Activated T-helper 1 cell treated with anti-CD3 and anti-CD28 coated beads, Interleukin-2, amount 50 U/mL, for 16 hours (primary cell): Measurements from ENCODE around the gene MFN2.

Experiments used
- DNase-seq, 2 donors: peaks; one replicate each; pipeline ENCODE4 v3.0.0-alpha.2; 2020; ENCODE audit warnings: low read depth in 1 of 2, low spot score in 1 of 2

The MFN2 gene

DNA sequence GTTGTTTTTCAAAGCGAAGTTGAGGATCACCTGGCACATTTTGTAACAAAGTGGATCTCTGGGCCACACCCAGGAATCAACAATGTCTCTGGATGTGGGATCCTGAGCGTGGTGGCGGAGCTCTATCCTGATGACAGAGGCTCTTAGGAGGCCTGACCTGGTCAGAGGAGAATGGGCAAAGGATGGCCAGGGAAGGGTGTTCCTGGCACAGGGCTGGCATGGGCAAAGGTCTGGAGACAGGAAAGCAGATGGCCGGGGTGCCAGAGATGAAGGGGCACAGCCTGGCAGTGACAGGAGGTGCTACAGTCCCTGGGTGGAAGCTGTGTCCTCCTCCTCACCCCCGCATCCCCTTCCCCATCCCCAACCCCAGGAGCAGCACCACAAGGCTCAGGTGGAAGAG, 20.0 kb upstream of the MFN2 start:
- no peak for DNase-seq

GRCh38 chr1:11960715-11961114, 19.5 kb upstream of the MFN2 start:
- no peak for DNase-seq

DNA sequence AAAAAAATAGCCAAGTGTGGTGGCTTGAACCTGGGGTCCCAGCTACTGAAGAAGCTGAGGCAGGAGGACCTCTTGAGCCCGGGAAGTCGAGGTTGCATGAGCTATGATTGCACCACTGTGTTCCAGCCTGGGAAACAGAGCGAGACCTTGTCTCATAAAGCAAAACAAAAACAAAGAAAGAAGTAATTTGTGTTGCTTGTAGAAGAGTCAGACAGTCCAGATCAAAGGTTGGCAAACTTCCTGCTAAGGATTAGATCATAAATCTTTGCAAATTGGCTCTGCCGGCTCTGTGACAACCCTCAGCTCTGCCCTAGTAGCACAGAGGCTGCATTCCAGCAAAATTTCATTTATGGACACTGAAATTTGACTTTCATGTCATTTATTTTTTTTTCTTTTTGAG, 19.0 kb upstream of the MFN2 start:
- no peak for DNase-seq

- DNase-seq = no peak
Measured at GRCh38 chr1:11963622-11964021, 16.6 kb upstream of the MFN2 start.

DNA sequence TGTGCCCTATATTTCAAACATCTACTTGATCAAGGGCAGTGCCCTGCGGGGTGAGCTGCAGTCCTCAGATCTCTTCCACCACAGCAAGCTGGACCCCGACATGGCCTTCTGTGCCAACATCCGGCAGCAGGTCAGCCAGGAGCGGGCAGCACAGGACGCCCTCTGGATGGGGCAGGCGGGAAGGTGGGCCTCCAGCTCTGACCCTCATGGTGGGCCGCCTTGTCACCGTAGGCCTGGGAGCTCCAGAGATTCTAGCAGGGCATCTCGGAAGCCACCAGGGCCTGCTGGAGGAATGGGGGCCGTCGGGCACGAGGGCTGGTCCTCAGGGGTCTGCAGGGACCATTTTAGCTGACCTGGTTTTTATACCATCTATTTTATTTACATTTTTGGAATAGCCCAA, 15.6 kb upstream of the MFN2 start:
- DNase-seq = no peak

- DNase-seq = no peak
Measured at GRCh38 chr1:11967028-11967547, 13.2 kb upstream of the MFN2 start.

DNA sequence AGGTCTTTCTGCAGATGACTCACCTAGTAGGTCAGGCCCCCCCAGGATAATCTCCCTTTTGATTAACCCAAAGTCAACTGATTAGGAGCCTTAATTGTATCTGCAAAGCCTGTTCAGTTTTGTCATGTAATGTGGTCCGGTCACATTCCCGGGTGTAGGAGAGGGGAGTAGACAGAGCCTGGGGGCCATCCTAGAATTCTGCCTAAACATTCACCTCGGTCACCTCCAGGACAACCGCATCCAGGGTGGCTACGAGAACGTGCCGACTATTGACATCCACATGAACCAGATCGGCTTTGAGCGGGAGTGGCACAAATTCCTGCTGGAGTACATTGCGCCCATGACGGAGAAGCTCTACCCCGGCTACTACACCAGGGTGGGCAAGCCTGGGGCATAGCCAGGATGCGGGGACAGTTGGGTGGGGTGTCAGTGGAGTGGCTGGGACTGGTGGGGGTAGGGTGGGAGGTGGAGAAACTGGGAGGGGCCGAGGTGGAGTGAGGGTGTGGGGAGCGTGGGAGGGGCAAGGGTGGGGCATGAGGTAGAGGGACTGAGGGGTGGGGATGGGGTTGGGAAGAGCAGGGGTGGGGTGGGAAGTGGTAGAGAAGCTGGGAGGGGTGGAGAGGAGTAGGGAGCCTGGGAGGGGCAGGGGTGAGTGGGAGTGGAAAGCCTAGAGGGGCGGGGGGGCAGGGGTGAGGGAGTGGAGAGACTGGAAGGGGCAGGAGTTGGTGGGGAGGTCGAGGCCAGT, 9.6 kb upstream of the MFN2 start:
- DNase-seq = no peak

DNA sequence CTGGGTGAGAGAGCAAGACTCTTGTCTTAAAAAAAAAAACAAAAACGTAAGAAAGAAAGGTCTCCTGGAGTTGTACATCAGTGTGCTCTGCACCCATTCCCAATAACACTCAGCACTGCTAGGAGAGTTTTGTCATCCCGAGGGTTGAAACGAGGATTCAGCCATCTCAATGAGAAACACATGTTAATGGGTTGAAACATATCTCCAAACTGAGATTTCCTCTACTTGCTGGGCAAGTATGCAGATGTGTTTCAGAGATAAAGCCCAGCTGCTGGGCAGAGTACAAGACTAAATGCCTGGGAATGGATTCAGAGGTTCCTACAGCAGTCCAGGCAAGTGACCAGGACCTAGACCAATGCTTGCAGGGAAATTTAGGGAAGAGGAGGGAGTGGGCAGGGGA, 2.6 kb upstream of the MFN2 start:
- DNase-seq = no peak

DNA sequence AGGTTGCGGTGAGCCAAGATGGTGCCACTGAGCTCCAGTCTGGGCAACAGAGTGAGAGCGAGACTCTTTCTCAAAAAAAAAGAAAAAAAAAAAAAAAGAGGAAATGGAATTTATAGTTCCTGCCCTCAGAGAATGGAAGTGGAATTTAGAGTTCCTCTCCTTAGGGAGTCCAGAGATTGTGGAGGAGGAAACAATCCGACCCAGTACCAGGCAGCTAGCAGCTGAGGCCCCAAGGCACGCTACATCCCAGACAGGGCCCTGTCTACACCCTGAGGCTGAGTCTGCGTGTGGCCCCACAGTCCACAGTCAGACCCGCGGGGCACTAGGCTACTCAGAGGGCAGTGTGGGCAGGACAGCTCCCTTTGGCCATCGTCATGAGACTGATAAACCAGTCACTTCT, 1.9 kb upstream of the MFN2 start:
- DNase-seq = no peak

DNA sequence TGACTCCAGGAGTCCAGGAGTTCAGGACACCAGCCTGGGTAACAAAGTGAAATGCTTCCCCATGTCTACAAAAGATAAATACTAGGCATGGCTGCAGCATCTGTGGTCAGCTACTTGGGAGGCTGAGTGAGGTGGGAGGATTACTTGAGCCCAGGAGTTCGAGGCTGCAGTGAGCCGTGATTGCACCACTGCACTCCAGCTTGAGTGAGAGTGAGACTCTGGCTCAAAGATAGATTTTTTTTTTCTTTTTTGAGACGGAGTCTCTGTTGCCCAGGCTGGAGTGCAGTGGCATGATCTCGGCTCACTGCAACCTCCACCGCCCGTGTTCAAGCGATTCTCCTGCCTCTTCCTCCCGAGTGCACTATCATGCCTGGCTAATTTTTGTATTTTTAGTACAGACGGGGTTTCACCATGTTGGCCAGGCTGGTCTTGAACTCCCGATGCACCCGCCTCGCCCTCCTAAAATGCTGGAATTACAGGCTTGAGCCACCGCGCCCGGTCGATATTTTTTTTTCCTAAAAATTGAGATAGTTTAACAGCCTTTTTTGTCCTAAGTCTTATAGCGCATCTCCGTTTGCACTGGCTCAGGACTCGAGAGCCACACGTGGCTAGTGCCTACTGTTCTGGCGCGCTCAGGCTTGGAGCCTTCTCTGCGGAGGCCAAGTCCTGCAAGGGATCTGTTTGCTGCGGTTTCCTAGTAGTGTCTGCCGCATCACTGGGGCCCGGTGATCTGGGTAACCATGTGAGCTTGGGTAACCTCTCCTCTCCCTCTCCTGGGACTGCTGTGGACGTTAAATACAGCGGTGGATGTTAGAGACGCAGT, 1.0 kb upstream of the MFN2 start:
- DNase-seq = no peak

DNA sequence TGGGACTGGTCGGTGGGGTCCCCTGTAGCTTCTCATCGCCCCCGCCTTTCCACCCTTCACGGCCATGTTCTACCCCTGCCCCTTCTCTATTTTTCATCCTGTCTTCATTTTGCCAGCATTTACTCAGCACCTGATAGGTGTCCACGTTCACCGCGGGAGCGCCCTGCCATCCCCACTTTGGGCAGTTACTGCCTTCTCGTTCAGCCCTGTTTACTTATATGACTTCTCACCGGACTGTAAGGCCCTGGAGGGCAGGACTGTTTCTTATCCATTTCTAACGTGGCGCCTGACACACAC, 380 bp downstream of the MFN2 start:
- DNase-seq = no peak

DNA sequence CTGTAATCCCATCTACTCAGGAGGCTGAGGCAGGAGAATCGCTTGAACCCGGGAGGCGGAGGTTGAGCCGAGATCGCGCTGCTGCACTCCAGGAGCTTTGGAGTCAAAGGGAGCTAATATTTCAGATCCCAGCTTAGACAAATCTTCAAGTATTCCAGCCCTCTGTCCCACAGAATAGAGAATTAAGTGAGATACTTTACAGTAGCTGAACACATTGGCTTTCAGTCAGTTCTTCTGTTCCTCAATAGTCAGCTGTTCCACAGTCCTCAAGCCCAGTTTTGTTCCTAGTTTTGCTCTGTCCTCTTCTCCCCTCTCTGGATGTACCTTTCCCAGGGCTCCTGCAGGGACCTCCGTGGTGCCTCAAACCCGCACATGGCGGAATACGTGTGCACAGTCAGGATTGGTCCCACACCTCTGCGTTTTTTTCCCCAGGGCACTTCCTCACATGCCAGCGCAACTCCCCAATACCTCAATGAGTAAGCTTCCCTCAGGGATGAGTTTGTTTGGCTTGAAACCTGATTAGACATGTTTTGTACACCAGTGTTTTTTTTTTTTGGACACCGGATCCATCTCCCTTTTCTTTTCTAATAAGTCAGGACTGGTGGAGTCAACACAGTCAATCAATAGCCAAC, 1.2 kb downstream of the MFN2 start:
- DNase-seq = no peak

DNA sequence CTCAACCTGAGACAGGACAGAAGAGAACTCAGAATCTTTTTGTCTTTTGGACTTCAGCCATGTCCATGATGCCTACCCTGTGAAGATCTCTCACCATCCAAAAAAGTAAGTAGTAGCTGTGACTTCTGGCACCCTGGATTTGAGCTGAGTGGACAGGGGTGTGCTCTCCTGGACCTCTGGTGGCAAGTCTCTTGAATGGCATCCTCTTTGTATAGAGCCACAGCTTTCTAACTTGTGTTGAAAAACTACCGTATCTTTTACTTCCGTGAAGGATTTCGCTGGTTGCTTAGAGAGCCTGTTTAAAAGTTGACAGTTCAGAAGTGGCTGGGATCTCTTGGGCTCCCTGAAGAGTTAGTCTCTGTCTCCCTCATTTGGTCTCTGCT, 1.8 kb downstream of the MFN2 start:
- DNase-seq = no peak

DNA sequence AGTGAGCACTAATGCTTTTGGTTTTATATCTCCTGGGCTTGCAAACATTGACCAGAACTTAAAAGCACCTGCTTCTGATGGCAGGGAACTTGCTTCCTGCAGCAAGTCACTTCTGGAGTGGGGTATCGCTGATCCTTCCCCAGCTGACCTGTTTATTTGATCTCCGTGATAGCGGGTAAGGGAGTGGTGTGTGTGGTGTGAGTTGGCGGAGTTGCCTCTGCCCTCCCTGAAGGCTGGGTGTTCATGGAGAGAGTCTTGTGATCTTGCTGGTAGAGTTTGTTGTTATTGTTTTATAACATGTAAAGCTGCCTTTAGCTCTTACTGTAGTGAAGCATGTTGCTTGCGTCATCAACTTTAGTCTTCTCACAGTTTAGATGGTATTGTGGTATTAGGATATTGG, 3.9 kb downstream of the MFN2 start:
- DNase-seq = no peak

- DNase-seq = no peak
Measured at GRCh38 chr1:11984576-11984975, 4.3 kb downstream of the MFN2 start.

DNA sequence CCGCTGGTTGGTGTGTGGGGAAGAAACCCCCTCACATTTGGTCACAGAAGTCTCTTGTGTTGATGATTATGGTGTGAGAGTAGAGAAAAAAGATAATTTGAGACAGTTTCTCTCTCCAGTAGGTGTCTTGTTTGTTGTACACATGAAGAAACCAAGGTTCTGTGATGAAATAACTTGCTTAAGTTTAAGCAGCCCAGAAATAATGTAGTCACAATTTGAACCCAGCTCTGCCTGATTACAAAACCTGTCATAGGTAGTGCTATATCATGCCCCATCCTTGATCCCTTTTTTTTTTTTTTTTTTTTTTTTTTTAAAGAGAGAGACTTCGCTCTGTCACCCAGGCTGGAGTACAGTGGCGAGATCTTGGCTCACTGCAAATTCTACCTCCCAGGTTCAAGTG, 4.9 kb downstream of the MFN2 start:
- DNase-seq = no peak

GRCh38 chr1:11985851-11986250, 5.6 kb downstream of the MFN2 start:
- no peak for DNase-seq

DNA sequence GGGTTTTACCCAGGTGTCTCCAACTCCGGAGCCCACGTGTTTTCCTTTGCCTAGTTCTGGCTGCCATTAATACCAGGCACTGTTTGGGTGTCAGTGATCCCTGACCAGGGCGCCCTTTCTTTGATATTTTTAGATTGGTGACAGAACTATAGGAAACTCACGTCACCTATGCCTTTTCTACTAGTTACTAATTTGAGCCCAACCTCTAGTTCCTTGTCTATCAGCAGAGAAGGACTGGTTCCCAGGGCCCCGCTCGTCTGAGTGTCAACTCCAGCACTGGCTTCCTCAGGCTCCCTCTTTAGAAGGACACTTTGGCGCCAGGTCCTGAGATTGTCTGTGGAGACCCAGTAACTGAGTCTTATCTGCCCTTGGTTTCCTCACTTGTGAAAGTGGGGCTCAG, 9.4 kb downstream of the MFN2 start:
- no peak for DNase-seq

- DNase-seq = no peak
Measured at GRCh38 chr1:11990303-11991032, 10.2 kb downstream of the MFN2 start.

GRCh38 chr1:11991969-11992676, 11.9 kb downstream of the MFN2 start:
- DNase-seq = no peak
